Hepatocyte (in vitro differentiated cells): ENCODE results near the gene GFER. TPM values are rescaled to one million over a fixed set of nuclear protein-coding genes. Genes with fewer than 3 reads are reported as not detected.
A peak's percentile ranks its signal among the peaks of the same experiment; 100 is the strongest.

ENCODE experiments used
- DNase-seq: peaks from one replicate; pipeline ENCODE4 v3.0.0-alpha.2; 2016; ENCODE audit warnings: low spot score
- H2AFZ ChIP-seq: fragments of 200-600 bp; sonication (generic); 2 replicates; pipeline ENCODE4 v1.6.0; 2016; ENCODE audit warnings: antibody characterized with exemption, mild to moderate bottlenecking
- H3K27ac ChIP-seq: fragments of 200-600 bp; sonication (generic); 2 replicates; pipeline ENCODE4 v1.5.1; 2016; ENCODE audit warnings: mild to moderate bottlenecking
- H3K27me3 ChIP-seq: fragments of 200-600 bp; sonication (generic); 2 replicates; pipeline ENCODE4 v1.6.1; 2016
- H3K36me3 ChIP-seq: fragments of 200-600 bp; sonication (generic); replicated peaks from 2 replicates; pipeline ENCODE4 v1.5.1; 2016; ENCODE audit warnings: low read depth; ENCODE audit not compliant: insufficient read depth
- H3K4me1 ChIP-seq: fragments of 200-600 bp; sonication (generic); 2 replicates; pipeline ENCODE4 v1.5.1; 2016; ENCODE audit warnings: mild to moderate bottlenecking, moderate library complexity; ENCODE audit not compliant: insufficient read depth
- H3K4me2 ChIP-seq: fragments of 200-600 bp; sonication (generic); 2 replicates; pipeline ENCODE4 v1.6.0; 2016
- H3K4me3 ChIP-seq: fragments of 200-600 bp; sonication (generic); 2 replicates; pipeline ENCODE4 v1.5.1; 2016; ENCODE audit warnings: mild to moderate bottlenecking
- H3K79me2 ChIP-seq: fragments of 200-600 bp; sonication (generic); 2 replicates; pipeline ENCODE4 v1.6.0; 2017; ENCODE audit warnings: mild to moderate bottlenecking
- H3K9me2 ChIP-seq: fragments of 200-600 bp; sonication (generic); replicated peaks from 2 replicates; pipeline ENCODE4 v1.6.0; 2017; ENCODE audit warnings: mild to moderate bottlenecking; ENCODE audit not compliant: insufficient read depth
- H3K9me3 ChIP-seq: fragments of 200-600 bp; sonication (generic); 2 replicates; pipeline ENCODE4 v1.5.1; 2016; ENCODE audit warnings: low read depth, mild to moderate bottlenecking
- H4K20me1 ChIP-seq: fragments of 200-600 bp; sonication (generic); 2 replicates; pipeline ENCODE4 v1.6.0; 2016; ENCODE audit warnings: mild to moderate bottlenecking; ENCODE audit not compliant: insufficient read depth, poor library complexity, severe bottlenecking
- EZH2 ChIP-seq: fragments of 200-600 bp; sonication (generic); IDR thresholded peaks from 2 replicates; pipeline ENCODE4 v1.6.1; 2016; ENCODE audit warnings: antibody characterized with exemption, mild to moderate bottlenecking, borderline replicate concordance
- EZH2phosphoT487 ChIP-seq: fragments of 200-600 bp; sonication (generic); IDR thresholded peaks from one replicate; pipeline ENCODE4 v1.6.1; 2018; ENCODE audit warnings: antibody characterized with exemption, mild to moderate bottlenecking, low read depth, moderate library complexity; ENCODE audit not compliant: unreplicated experiment, severe bottlenecking
- WGBS: methylation state at CpG from one replicate; pipeline ENCODE4 v1.1.6; 2016; ENCODE audit warnings: low lambda C conversion rate; ENCODE audit errors: missing lambda C conversion rate; 5-methylcytosine and 5-hydroxymethylcytosine counted together
- polyA plus RNA-seq: library from polyadenylated mRNA; unstranded; fragments of >200 nt; fragmentation: Nextera tagmentation; extraction: Ambion mirVana; gene quantifications from 2 replicates; pipeline ENCODE4 v1.2.1, GENCODE V29; 2016
- total RNA-seq: library from RNA; depleted of rRNA; stranded (reverse); fragments of >200 nt; gene quantifications from 2 replicates; pipeline ENCODE4 v1.2.3, GENCODE V29; 2014
- TF ChIP-seq, protein P1 (sequence below): fragments of 200-600 bp; sonication (generic); IDR thresholded peaks from 2 replicates; pipeline ENCODE4 v1.5.1; 2016; ENCODE audit warnings: antibody characterized with exemption, mild to moderate bottlenecking; ENCODE audit not compliant: poor library complexity

Gene GFER
- total and polyA plus RNA-seq, 2 experiments from 2014 or later = 34.9 to 44.0 TPM

DNA sequence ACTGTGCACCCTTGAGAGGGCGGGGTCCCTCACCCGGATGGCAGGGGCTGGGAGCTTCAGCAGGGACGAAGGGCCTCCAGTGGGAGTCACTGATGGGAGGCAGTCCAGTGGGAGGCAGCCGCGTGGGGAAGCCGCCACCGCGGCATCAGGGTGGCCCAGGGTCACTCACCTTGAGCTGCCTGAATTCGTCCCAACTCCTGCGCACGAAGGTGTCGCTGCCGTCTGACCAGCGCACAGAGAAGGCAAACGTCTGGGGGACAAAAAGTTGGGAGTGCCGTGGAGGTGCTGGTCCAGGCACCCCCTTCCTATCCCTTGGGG lies 3.3 kb upstream of the GFER start:
- no peaks in the 10 kb centered on the region for H3K9me2 ChIP-seq
- no peak for DNase-seq
- no peak overlapping the region for H3K4me3 ChIP-seq
- H4K20me1 ChIP-seq = no peaks in the 10 kb centered on the region
- H3K79me2 ChIP-seq = peaks cover 13% of the 10 kb centered on the region
- H3K4me2 ChIP-seq = peak overlapping the region; percentile 75
- H3K36me3 ChIP-seq = no peaks in the 10 kb centered on the region
- H3K9me3 ChIP-seq = no peaks in the 10 kb centered on the region
- peaks cover 29% of the 10 kb centered on the region for H3K4me1 ChIP-seq
- peaks cover 39% of the 10 kb centered on the region for H3K27me3 ChIP-seq
- TF ChIP-seq EZH2phosphoT487 (no peak), EZH2 (no peak)
- TF ChIP-seq, protein P1, sequence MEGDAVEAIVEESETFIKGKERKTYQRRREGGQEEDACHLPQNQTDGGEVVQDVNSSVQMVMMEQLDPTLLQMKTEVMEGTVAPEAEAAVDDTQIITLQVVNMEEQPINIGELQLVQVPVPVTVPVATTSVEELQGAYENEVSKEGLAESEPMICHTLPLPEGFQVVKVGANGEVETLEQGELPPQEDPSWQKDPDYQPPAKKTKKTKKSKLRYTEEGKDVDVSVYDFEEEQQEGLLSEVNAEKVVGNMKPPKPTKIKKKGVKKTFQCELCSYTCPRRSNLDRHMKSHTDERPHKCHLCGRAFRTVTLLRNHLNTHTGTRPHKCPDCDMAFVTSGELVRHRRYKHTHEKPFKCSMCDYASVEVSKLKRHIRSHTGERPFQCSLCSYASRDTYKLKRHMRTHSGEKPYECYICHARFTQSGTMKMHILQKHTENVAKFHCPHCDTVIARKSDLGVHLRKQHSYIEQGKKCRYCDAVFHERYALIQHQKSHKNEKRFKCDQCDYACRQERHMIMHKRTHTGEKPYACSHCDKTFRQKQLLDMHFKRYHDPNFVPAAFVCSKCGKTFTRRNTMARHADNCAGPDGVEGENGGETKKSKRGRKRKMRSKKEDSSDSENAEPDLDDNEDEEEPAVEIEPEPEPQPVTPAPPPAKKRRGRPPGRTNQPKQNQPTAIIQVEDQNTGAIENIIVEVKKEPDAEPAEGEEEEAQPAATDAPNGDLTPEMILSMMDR = no peak
- 66% methylated on average over 16 of the region's 16 CpGs for WGBS
- H3K27ac ChIP-seq = no peak overlapping the region
- H2AFZ ChIP-seq = no peak overlapping the region

GRCh38 chr16:1981398-1981836 lies 2.6 kb upstream of the GFER start, which contains the start of gene NOXO1:
TSS of gene NOXO1 (minus strand) at chr16:1981469. CDS start at chr16:1981179, 290 bp downstream.
- WGBS = 69% methylated on average over 6 of the region's 6 CpGs
- peaks cover 18% of the 10 kb centered on the region for H3K79me2 ChIP-seq
- no peak within 1 kb of the TSS for H3K27ac ChIP-seq
- H3K36me3 ChIP-seq = no peaks in the 10 kb centered on the region
- H3K4me2 ChIP-seq = peak within 1 kb of the TSS; percentile 75
- no peaks in the 10 kb centered on the region for H3K9me3 ChIP-seq
- H4K20me1 ChIP-seq = peaks cover 3% of the 10 kb centered on the region
- H3K4me1 ChIP-seq = peaks cover 29% of the 10 kb centered on the region
- no peak for DNase-seq
- H2AFZ ChIP-seq = no peak within 1 kb of the TSS
- H3K27me3 ChIP-seq = peaks cover 39% of the 10 kb centered on the region
- H3K4me3 ChIP-seq = no peak within 1 kb of the TSS
- TF ChIP-seq, protein P1 = no peak
- TF ChIP-seq EZH2phosphoT487 (no peak), EZH2 (no peak)
- H3K9me2 ChIP-seq = no peaks in the 10 kb centered on the region

- Histone ChIP-seq H3K9me3 (no peaks in the 10 kb centered on the region), H3K4me3 (no peak overlapping the region), H2AFZ (no peak overlapping the region), H3K4me2 (no peak overlapping the region), H3K79me2 (peaks cover 22% of the 10 kb centered on the region), H3K9me2 (no peaks in the 10 kb centered on the region), H3K27ac (no peak overlapping the region), H4K20me1 (peaks cover 3% of the 10 kb centered on the region), H3K36me3 (no peaks in the 10 kb centered on the region), H3K27me3 (peaks cover 39% of the 10 kb centered on the region), H3K4me1 (peaks cover 29% of the 10 kb centered on the region)
- TF ChIP-seq EZH2 (no peak), EZH2phosphoT487 (no peak)
- TF ChIP-seq, protein P1 = no peak
- WGBS = 75% methylated on average over 5 of the region's 5 CpGs
- DNase-seq = no peak
Measured at GRCh38 chr16:1982013-1982433, 2.0 kb upstream of the GFER start.
